ENCODE results near the gene PRR7.
A peak's percentile ranks its signal among the peaks of the same experiment; 100 is the strongest.

Gene PRR7

GRCh38 chr5:177486256-177486655, 39.6 kb downstream of the PRR7 start:
- DNase-seq = no peak

- DNase-seq = no peak
Measured at GRCh38 chr5:177487144-177487543, 40.5 kb downstream of the PRR7 start.

GRCh38 chr5:177487975-177488374, 41.4 kb downstream of the PRR7 start:
- no peak for DNase-seq

- peak in 1 of 2 experiments; percentile 23 for DNase-seq
Measured at GRCh38 chr5:177489119-177489716, 42.6 kb downstream of the PRR7 start.

GRCh38 chr5:177490311-177490991, 43.8 kb downstream of the PRR7 start:
- no peak for DNase-seq

- DNase-seq = no peak
Measured at GRCh38 chr5:177490992-177491391, 44.4 kb downstream of the PRR7 start.

GRCh38 chr5:177491429-177491945, 44.9 kb downstream of the PRR7 start:
- DNase-seq = peak; percentile 35 to 84

- no peak for DNase-seq
Measured at GRCh38 chr5:177491983-177492746, 45.6 kb downstream of the PRR7 start.

GRCh38 chr5:177492841-177493240, 46.2 kb downstream of the PRR7 start:
- no peak for DNase-seq

GRCh38 chr5:177493795-177494345, 47.3 kb downstream of the PRR7 start:
- no peak for DNase-seq

- no peak for DNase-seq
Measured at GRCh38 chr5:177494346-177495195, 48.0 kb downstream of the PRR7 start.

GRCh38 chr5:177495243-177496060, 48.8 kb downstream of the PRR7 start:
- no peak for DNase-seq

- peak in 1 of 2 experiments; percentile 26 for DNase-seq
Measured at GRCh38 chr5:177496070-177496726, 49.6 kb downstream of the PRR7 start.

GRCh38 chr5:177496727-177497291, 50.2 kb downstream of the PRR7 start:
- peak; percentile 50 to 86 for DNase-seq

GRCh38 chr5:177497292-177498012, 50.8 kb downstream of the PRR7 start, which contains the start of gene PDLIM7:
PDLIM7 (minus strand) TSS chr5:177497604; CDS start chr5:177496512, 1,092 bp downstream.
- DNase-seq = peak; percentile 81 to 93

GRCh38 chr5:177498013-177498787, 51.6 kb downstream of the PRR7 start:
- peak in 1 of 2 experiments; percentile 29 for DNase-seq

- no peak for DNase-seq
Measured at GRCh38 chr5:177499842-177500241, 53.2 kb downstream of the PRR7 start.

- peak; percentile 43 to 87 for DNase-seq
Measured at GRCh38 chr5:177500685-177501522, 54.3 kb downstream of the PRR7 start.

All from NCI-H526 (cell line).